ENCODE results near the gene UNC80.

GRCh38 chr2:209818939-209819338, 47.3 kb downstream of the UNC80 start:
- TF ChIP-seq, protein P1, sequence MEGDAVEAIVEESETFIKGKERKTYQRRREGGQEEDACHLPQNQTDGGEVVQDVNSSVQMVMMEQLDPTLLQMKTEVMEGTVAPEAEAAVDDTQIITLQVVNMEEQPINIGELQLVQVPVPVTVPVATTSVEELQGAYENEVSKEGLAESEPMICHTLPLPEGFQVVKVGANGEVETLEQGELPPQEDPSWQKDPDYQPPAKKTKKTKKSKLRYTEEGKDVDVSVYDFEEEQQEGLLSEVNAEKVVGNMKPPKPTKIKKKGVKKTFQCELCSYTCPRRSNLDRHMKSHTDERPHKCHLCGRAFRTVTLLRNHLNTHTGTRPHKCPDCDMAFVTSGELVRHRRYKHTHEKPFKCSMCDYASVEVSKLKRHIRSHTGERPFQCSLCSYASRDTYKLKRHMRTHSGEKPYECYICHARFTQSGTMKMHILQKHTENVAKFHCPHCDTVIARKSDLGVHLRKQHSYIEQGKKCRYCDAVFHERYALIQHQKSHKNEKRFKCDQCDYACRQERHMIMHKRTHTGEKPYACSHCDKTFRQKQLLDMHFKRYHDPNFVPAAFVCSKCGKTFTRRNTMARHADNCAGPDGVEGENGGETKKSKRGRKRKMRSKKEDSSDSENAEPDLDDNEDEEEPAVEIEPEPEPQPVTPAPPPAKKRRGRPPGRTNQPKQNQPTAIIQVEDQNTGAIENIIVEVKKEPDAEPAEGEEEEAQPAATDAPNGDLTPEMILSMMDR (IDR thresholded peaks at IDR 0.05): no peak
- TF ChIP-seq POLR2A (IDR thresholded peaks at IDR 0.05) (no peak), POLR2AphosphoS5 (IDR thresholded peaks at IDR 0.05) (no peak)

All from gastroesophageal sphincter (tissue), 3 donors.